Stimulated activated CD4-positive, alpha-beta T cell treated with anti-CD3 and anti-CD28 coated beads, Interleukin-2, amount 100 ng/mL, for 48 hours (primary cell): Measurements from ENCODE around the gene SPIRE1.
"Not testable (repeated sequence)": the region's sequence is repeated elsewhere in the genome, so short reads cannot be mapped to it uniquely, and the experiment has no call there.

Source experiments
- DNase-seq, 2 donors: peaks; one replicate each; pipeline ENCODE4 v3.0.0-alpha.2; 2020

Gene SPIRE1

DNA sequence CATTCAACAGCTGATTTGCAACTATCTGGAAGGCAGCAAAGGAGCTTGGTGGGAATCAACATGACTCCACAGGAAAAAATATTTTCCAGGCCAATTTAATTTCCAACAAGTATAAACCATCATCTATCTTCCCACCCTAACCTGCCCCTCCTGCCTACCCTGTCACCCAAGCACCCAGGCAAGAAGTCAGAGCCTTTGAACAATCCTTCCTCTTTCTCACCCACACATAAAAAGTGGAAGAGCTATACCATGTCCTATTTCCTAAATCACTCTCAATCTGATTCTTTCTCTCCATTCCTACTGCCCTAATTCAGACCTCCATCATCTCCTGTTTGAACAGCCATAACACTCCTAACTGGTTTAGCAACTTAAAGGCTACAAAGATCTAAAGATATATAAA, 12.7 kb downstream of the SPIRE1 start:
- DNase-seq = no peak

- DNase-seq = not testable (repeated sequence)
Measured at GRCh38 chr18:12643756-12644155, 14.2 kb downstream of the SPIRE1 start.

DNA sequence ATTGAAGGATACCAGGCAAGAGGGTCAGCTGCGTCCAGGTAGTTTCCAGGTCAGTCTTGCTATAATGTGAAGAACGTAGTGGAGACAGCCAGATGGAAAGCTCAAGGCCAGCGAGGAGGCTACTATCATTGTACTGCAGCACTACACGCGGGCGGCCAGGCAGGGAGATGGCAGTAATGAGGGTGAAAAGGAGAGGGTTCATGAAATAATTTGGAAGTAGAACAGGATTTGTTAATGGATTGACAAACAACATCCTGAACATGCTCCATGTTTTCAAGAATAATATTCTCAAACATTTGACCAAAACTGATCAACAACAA, 17.1 kb downstream of the SPIRE1 start:
- DNase-seq = no peak

DNA sequence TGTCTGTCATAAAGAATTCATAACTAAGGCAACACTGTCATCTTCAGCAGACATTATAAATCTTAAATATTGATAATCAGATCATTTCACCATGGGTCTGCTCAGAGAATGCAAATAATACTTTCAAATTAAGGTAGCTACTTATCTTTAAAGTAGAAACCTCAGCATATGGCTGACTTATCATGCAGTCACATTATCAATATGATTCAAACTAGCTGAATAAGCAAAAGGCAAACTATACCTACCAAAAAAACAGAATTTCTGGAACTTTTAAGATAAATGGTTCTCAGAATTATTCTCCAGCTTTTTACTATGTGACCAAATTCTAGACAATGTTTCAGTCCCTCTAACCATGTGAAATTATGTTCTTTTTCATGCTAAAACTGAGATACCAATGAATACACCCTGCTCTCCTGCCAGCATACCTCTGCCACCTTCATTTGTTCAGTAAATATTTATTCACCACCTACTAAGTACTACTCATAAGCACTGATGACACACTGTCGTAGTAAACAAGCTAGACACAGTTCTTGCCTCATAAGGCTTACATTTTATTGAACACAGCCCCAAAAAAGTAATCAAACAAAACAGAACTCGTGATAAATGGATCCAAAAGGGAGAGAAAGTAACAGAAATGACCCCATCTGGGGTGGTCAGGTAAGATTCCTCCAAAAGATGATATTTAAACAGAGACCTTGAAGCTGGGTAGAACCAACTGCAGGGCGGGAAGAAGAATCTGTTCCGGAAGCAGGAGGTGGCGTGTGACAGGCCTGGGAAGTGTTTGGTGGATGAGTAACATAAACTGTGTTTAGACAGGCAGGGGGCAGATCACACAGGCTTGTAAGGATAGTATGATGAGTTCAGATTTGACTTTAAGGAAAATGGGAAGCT, 17.7 kb downstream of the SPIRE1 start:
- no peak for DNase-seq

- no peak for DNase-seq
Measured at GRCh38 chr18:12638644-12639124, 19.2 kb downstream of the SPIRE1 start.

GRCh38 chr18:12637901-12638643, 19.8 kb downstream of the SPIRE1 start:
- DNase-seq = no peak

GRCh38 chr18:12637393-12637792, 20.5 kb downstream of the SPIRE1 start:
- DNase-seq = no peak

DNA sequence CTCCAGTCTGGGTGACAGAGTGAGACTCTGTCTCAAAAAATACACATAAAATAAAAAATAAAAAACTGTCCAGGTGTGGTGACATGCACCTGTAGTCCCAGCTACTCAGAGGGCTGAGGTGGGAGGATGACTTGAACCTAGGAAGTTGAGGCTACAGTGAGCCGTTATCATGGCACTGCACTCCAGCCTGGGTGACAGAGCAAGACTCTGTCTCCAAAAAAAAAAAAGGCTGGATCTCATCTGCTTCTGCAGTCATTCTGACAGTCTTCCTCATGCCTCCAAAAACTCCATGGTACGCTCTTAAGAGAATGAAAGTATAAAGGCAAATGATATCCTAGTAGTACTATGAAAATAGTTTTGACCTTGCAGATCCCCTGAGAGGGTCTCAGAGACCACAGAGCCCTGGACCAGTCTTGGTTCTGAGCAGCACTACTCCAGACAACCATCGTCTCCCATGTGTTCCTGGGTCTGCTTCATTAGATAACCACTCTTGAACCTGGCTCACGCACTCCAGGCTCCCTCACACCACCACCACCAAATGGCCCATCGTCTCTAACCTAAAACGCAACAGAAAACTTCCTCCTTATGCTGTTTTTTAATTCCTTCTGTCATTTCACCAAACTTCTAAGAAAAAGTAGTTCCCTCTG, 26.0 kb downstream of the SPIRE1 start:
- no peak for DNase-seq

GRCh38 chr18:12630136-12630535, 27.8 kb downstream of the SPIRE1 start:
- DNase-seq = no peak

- DNase-seq = no peak
Measured at GRCh38 chr18:12628706-12629702, 28.9 kb downstream of the SPIRE1 start.

DNA sequence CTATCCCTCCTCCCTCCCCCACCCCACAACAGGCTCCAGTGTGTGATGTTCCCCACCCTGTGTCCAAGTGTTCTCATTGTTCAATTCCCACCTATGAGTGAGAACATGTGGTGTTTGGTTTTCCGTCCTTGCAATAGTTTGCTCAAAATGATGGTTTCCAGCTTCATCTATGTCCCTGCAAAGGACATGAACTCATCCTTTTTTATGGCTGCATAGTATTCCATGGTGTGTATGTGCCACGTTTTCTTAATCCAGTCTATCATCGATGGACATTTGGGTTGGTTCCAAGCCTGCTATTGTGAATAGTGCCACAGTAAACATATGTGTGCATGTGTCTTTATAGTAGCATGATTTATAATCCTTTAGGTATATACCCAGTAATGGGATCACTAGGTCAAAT, 30.7 kb downstream of the SPIRE1 start:
- not testable (repeated sequence) for DNase-seq

GRCh38 chr18:12625241-12625640, 32.7 kb downstream of the SPIRE1 start:
- no peak for DNase-seq

GRCh38 chr18:12621742-12622306, 36.1 kb downstream of the SPIRE1 start:
- no peak for DNase-seq

DNA sequence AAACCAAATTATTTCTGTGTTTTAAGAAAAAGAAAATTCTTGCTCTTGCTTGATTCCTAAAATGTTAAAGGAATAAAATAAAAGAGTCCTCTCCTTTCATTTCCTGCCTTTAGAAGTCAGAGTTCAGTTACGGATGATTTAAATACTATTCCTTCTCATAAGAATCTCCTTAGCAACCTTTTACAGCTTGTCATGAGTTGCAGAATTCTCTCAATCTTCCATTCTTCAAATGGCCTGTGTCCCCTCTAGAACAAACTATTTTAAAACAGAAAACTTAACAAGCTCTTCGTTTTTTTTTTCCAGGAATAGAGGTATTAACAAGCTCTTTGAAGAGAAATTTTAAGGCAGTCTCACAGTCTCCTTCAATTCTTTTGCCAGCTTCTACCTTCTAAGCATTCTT, 42.2 kb downstream of the SPIRE1 start:
- DNase-seq = no peak

GRCh38 chr18:12608301-12608700, 49.6 kb downstream of the SPIRE1 start:
- no peak for DNase-seq

GRCh38 chr18:12606592-12607315, 51.2 kb downstream of the SPIRE1 start:
- DNase-seq = no peak

DNA sequence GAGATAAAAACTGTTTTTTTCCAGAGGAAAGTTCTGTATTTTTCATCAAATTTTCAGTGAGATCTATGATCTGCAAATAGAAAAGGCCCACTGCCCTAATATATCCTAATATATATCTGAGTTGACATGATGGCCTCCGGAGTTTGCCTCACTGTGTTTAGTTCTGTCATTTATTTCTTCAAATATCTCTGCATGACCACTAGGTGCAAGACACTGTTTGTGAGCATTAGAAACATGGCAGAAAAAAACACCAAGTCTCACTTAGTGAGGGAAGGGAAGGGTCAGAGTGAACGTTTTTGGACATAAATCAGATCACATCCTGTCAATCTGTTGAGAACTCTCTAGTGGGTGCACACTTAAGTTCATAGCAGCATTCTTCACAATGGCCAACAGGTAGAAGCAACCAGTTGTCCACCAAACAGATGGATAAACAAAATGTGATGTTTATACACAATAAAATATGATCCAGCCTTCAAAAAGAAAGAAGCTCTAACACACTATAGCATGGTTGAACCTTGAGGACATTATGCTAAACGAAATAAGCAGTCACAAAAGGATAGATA, 53.4 kb downstream of the SPIRE1 start:
- no peak for DNase-seq

DNA sequence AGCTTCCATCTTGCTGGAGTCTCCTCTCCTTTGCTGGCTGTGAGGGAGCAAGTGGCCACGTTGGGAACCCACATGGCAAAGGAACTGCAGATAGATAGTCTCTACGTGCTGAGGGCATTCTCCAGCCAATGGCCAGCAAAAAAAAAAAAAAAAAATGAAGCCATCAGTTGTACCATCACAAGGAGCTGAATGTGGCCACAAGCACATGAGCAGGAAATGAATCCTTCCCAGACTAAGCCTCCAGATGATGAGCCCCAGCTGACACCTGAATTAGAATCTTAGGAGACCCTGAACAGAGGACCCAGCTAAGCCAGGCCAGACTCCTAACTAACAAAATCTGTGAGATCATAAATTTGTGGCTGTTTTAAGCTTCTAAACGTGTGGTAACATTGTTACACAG, 57.9 kb downstream of the SPIRE1 start:
- DNase-seq = no peak

- no peak for DNase-seq
Measured at GRCh38 chr18:12599543-12599942, 58.4 kb downstream of the SPIRE1 start.

- DNase-seq = no peak
Measured at GRCh38 chr18:12598181-12598930, 59.6 kb downstream of the SPIRE1 start.
